ENCODE data around the gene IVNS1ABP.

IVNS1ABP gene

DNA sequence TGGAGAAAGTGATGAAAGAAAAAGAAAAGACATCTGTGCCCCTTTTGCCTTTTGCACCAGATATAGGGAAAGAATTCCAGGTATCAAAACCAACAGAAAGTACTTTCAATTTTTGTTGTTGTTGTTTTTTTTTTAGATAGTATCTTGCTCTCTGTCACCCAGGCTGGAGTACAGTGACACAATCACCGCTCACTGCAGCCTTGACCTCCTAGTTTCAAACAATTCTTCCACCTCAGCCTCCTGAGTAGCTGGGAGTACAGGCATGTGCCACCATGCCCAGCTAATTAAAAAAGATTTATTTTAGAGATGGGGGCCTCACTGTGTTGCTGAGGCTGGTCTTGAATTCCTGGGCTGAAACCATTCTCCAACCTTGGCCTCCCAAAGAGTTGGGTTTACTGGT, 31.3 kb upstream of the IVNS1ABP start:
- no peaks in the 10 kb centered on the region for H3K9me3 ChIP-seq (ENCODE audit: control insufficient read depth, low read length)
- H3K4me1 ChIP-seq (ENCODE audit: control insufficient read depth, insufficient read depth, low read length): no peaks in the 10 kb centered on the region
- no peaks in the 10 kb centered on the region for H3K27me3 ChIP-seq (ENCODE audit: control insufficient read depth, insufficient read depth, low read length)
- H3K9ac ChIP-seq (ENCODE audit: low read length): no peak overlapping the region
- H3K36me3 ChIP-seq (ENCODE audit: control insufficient read depth, insufficient read depth, low read length): no peaks in the 10 kb centered on the region
- H3K4me3 ChIP-seq (ENCODE audit: low read length): no peak overlapping the region

DNA sequence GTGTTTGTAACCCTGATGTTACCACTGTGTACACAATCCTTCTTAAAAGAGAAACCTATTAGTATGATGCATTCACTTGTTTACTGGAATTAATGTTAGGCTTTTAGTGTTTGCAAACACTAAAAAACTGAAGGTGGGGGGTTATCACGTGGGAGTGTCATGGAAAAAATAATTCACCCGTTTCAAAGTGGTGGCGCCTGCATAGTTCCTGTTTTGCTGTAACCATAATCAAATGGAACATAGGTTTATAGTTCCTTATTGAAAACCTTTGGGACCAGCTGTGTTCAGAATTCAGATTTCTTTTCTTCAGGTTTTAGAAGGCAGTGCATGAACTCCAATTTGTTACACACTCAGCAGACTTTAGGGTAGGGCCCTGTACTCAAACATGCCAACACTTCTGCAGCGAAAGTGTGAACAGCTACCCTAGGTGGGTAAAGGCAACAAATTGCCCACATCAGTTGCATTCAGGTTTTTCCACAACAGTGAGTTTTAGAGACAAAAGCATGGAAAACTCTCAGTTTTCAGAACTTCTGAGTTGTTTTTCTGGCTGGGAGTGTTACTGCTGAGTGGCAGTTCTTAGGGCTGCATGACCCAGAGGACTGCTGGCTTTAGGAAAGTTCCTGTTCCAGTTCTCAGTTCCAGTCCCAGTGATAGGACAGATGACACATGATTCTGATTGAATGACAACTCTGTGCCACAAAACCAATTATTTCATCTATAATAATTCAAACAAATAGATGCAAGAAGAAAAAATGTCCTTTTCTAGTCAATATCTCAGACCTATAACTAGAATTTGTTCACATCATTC, 29.1 kb upstream of the IVNS1ABP start:
- H3K36me3 ChIP-seq (ENCODE audit: control insufficient read depth, insufficient read depth, low read length): no peaks in the 10 kb centered on the region
- no peaks in the 10 kb centered on the region for H3K4me1 ChIP-seq (ENCODE audit: control insufficient read depth, insufficient read depth, low read length)
- H3K9ac ChIP-seq (ENCODE audit: low read length): no peak overlapping the region

DNA sequence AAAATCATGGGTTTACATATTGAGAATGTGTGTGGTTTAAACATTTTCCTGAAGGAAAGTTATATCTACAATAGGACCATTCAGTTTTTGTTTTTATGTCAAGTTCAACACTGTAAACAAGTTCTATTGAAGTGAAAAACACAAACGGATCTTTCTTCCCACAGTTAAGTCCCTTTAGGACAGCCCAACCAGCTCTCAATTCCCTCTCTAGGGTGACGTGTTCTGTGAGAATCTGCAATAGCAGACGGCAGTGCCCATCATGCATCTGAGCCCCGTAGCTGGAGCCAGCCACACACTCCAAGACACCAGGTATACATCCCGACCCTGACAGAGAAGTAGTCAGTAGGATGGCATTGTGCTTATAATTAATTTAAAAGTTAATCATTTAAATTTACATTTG, 26.3 kb upstream of the IVNS1ABP start:
- Histone ChIP-seq H3K4me3 (ENCODE audit: low read length) (no peak overlapping the region), H3K9ac (ENCODE audit: low read length) (no peak overlapping the region), H3K9me3 (ENCODE audit: control insufficient read depth, low read length) (no peaks in the 10 kb centered on the region), H3K4me1 (ENCODE audit: control insufficient read depth, insufficient read depth, low read length) (no peaks in the 10 kb centered on the region), H3K27me3 (ENCODE audit: control insufficient read depth, insufficient read depth, low read length) (no peaks in the 10 kb centered on the region), H3K36me3 (ENCODE audit: control insufficient read depth, insufficient read depth, low read length) (no peaks in the 10 kb centered on the region)

More for the DNA sequence above, 29.1 kb upstream of the IVNS1ABP start:
- Histone ChIP-seq H3K4me3 (ENCODE audit: low read length) (no peak overlapping the region), H3K9me3 (ENCODE audit: control insufficient read depth, low read length) (no peaks in the 10 kb centered on the region), H3K27me3 (ENCODE audit: control insufficient read depth, insufficient read depth, low read length) (no peaks in the 10 kb centered on the region)

DNA sequence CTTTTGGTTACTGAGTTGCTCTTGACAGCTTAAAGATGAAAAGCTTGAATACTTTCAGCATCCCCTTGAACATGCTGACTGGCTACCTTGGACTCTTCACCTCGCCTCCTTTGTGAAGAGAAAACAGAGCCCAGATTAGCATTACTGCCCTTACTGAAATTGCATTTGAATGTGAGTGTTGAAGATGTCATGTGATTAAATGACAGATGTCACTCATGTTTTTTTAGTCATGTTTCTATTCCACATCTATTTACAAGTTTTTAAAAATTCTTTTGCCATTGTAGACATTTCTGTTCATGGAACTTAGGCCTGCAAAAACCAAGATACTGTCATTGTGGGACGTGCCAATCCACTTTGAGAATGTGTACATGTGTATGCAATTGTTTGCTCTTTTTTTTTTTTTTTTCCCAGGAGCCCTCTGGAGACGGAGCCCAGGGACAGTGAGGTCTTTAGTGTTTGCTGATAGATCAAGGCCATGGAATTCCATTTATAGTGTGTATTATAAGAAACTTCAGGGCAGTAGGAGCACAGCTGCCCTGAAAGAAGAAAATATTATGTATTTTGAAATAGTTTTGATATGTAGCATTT, 25.7 kb upstream of the IVNS1ABP start:
- H3K9me3 ChIP-seq (ENCODE audit: control insufficient read depth, low read length): no peaks in the 10 kb centered on the region
- H3K4me1 ChIP-seq (ENCODE audit: control insufficient read depth, insufficient read depth, low read length): no peaks in the 10 kb centered on the region
- H3K27me3 ChIP-seq (ENCODE audit: control insufficient read depth, insufficient read depth, low read length): no peaks in the 10 kb centered on the region
- H3K36me3 ChIP-seq (ENCODE audit: control insufficient read depth, insufficient read depth, low read length): no peaks in the 10 kb centered on the region
- no peak overlapping the region for H3K9ac ChIP-seq (ENCODE audit: low read length)
- no peak overlapping the region for H3K4me3 ChIP-seq (ENCODE audit: low read length)

DNA sequence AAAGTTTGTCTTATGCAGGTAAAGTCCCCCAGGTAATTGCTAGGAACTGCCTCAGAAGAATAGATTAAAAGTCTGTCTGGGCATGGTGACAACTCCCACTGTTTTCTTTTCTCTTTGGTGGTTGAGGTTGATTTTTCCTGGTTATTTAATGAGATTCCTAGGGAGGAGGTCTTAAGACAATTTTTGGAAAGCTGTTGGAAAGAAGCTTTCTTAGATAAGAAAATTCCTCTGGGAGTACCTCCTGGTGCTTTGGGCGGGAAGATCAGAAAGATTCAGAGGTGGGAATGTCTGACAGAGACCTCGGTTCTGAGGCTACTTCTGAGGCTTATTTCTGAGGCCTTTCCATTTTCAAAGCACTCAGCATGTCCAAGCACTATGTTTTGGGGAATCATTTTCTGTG, 25.0 kb upstream of the IVNS1ABP start:
- H3K36me3 ChIP-seq (ENCODE audit: control insufficient read depth, insufficient read depth, low read length): no peaks in the 10 kb centered on the region
- no peaks in the 10 kb centered on the region for H3K27me3 ChIP-seq (ENCODE audit: control insufficient read depth, insufficient read depth, low read length)
- H3K9me3 ChIP-seq (ENCODE audit: control insufficient read depth, low read length): no peaks in the 10 kb centered on the region
- no peak overlapping the region for H3K9ac ChIP-seq (ENCODE audit: low read length)
- no peak overlapping the region for H3K4me3 ChIP-seq (ENCODE audit: low read length)
- no peaks in the 10 kb centered on the region for H3K4me1 ChIP-seq (ENCODE audit: control insufficient read depth, insufficient read depth, low read length)

DNA sequence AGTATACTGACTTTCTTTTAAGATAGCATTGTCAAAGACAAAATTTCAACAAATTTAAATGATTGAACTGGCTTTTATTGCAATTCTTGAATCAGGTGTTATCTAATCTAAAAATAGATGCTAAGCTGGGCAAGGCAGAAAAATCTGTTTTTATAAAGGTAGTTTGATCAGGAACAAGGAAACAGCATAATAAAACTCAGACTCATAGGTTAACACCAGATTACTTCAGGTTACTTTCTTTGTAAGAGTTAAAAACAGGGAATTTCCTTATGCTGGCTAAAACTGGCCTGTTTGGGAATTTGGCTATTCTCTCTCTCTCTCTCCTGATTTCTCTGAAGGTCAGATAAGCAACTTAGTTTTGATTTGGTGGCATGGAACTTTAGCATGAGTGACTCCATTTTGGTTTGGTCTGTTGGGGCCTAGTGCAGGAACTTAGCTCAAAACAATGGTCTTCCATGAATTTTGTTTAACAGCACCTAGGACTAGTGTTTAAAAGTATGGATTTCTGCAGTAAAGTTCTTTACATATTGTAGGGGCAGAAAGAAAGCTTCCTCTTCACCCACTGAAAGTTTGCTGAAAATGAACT, 24.2 kb upstream of the IVNS1ABP start:
- no peaks in the 10 kb centered on the region for H3K36me3 ChIP-seq (ENCODE audit: control insufficient read depth, insufficient read depth, low read length)
- no peaks in the 10 kb centered on the region for H3K9me3 ChIP-seq (ENCODE audit: control insufficient read depth, low read length)
- no peak overlapping the region for H3K4me3 ChIP-seq (ENCODE audit: low read length)
- H3K27me3 ChIP-seq (ENCODE audit: control insufficient read depth, insufficient read depth, low read length): no peaks in the 10 kb centered on the region
- no peak overlapping the region for H3K9ac ChIP-seq (ENCODE audit: low read length)
- H3K4me1 ChIP-seq (ENCODE audit: control insufficient read depth, insufficient read depth, low read length): no peaks in the 10 kb centered on the region

DNA sequence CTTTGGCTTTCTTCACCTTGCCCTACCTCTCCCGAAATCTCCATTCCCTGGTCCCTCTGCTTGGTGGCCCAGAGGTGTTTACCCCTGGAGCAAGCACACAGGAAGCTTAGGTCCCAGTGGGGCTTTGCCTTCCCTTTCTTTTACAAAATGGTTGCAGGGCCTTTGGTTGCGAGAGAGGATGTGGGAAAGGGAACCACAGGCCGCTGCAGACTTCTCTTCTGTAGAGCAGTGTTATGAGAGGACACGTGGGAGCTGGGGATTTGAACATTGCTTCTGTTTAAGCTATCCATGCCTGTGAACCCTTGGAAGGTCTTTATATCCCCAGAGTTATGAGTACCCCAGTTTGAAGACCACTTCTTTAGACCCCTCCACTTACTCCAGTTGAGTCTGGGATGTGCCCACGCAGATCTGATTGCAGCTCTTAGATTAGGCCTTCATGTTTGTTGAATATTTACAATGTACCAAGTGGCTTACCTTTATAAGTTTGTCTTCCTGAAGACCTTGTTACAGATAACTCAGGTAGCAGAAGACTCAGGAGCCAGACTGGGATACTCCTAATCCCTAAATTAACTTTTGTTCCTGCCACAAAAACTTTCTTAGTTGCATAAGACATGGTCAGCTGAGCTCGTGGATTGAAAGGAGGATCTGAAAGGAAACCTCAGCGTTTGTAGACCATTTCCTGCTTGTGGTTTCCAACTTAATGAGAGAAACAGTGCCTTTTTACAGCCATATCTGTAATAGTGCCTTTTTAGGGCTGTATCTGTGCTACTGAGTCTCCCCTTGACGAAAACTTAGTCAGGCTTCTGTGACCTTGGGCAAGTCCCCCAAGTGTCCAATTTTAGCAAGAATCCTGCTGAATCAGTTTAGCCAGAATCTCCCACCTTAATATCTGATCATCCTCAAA, 21.9 kb upstream of the IVNS1ABP start:
- H3K9me3 ChIP-seq (ENCODE audit: control insufficient read depth, low read length): no peaks in the 10 kb centered on the region
- H3K4me3 ChIP-seq (ENCODE audit: low read length): no peak overlapping the region
- H3K27me3 ChIP-seq (ENCODE audit: control insufficient read depth, insufficient read depth, low read length): no peaks in the 10 kb centered on the region
- no peaks in the 10 kb centered on the region for H3K36me3 ChIP-seq (ENCODE audit: control insufficient read depth, insufficient read depth, low read length)
- H3K4me1 ChIP-seq (ENCODE audit: control insufficient read depth, insufficient read depth, low read length): no peaks in the 10 kb centered on the region
- no peak overlapping the region for H3K9ac ChIP-seq (ENCODE audit: low read length)

DNA sequence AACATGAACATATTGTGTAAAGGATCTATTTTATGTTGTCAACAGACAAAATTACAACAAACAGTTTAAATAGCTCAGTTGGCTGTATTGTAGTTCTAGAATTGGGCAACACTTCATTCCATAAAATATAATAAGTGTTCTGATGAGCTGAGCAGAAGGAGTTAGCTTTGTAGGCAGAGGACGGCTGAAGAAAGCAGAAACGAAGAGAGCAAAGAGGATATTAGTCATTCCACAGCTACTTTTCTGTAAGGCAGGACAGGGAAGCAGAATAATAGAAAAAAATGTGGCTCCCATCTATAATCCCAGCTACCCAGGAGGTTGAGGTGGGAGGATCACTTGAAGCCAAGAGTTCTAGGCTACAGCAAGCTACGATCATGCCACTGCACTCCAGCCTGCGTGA, 20.2 kb upstream of the IVNS1ABP start:
- no peaks in the 10 kb centered on the region for H3K9me3 ChIP-seq (ENCODE audit: control insufficient read depth, low read length)
- H3K27me3 ChIP-seq (ENCODE audit: control insufficient read depth, insufficient read depth, low read length): no peaks in the 10 kb centered on the region
- no peaks in the 10 kb centered on the region for H3K36me3 ChIP-seq (ENCODE audit: control insufficient read depth, insufficient read depth, low read length)
- H3K4me3 ChIP-seq (ENCODE audit: low read length): no peak overlapping the region
- H3K9ac ChIP-seq (ENCODE audit: low read length): no peak overlapping the region
- no peaks in the 10 kb centered on the region for H3K4me1 ChIP-seq (ENCODE audit: control insufficient read depth, insufficient read depth, low read length)

DNA sequence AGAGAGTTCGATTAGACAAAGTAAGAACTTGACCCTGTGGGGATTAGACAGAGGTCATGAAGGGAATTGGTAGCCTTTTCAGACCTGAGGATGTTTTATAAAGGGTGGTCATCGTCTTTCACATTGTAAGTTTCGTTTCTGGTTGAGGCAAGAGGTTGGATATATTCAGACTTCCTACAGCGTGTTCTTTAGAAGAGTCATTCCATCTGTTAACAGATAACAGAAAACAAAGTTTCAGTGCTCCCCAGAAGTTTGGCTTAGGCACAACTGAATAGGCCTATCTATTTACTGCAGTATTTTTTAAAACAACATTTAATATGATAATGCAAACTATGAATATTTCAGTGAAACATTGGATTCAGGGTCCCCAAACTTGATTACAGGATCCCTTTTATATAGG, 17.1 kb upstream of the IVNS1ABP start:
- Histone ChIP-seq H3K4me3 (ENCODE audit: low read length) (no peak overlapping the region), H3K27me3 (ENCODE audit: control insufficient read depth, insufficient read depth, low read length) (no peaks in the 10 kb centered on the region), H3K9ac (ENCODE audit: low read length) (no peak overlapping the region), H3K9me3 (ENCODE audit: control insufficient read depth, low read length) (no peaks in the 10 kb centered on the region), H3K36me3 (ENCODE audit: control insufficient read depth, insufficient read depth, low read length) (no peaks in the 10 kb centered on the region), H3K4me1 (ENCODE audit: control insufficient read depth, insufficient read depth, low read length) (no peaks in the 10 kb centered on the region)

DNA sequence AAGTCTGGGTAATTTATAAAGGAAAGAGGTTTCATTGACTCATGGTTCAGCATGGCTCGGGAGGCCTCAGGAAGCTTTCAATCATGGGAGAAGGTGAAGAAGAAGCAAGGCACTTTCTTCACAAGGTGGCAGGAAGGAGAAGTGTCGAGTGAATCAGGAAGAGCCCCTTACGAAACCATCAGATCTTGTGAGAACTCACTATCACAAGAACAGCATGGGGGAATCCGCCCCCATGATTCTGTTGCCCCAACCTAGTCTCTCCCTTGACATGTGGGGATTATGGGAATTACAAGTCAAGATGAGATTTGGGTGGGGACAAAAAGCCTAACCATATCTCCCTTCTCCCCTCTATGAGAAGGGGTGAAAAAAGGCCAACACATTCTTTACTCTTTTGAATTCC, 11.2 kb upstream of the IVNS1ABP start:
- Histone ChIP-seq H3K36me3 (ENCODE audit: control insufficient read depth, insufficient read depth, low read length) (no peaks in the 10 kb centered on the region), H3K9me3 (ENCODE audit: control insufficient read depth, low read length) (no peaks in the 10 kb centered on the region), H3K9ac (ENCODE audit: low read length) (no peak overlapping the region), H3K4me3 (ENCODE audit: low read length) (no peak overlapping the region), H3K4me1 (ENCODE audit: control insufficient read depth, insufficient read depth, low read length) (peaks cover 8% of the 10 kb centered on the region), H3K27me3 (ENCODE audit: control insufficient read depth, insufficient read depth, low read length) (no peaks in the 10 kb centered on the region)

DNA sequence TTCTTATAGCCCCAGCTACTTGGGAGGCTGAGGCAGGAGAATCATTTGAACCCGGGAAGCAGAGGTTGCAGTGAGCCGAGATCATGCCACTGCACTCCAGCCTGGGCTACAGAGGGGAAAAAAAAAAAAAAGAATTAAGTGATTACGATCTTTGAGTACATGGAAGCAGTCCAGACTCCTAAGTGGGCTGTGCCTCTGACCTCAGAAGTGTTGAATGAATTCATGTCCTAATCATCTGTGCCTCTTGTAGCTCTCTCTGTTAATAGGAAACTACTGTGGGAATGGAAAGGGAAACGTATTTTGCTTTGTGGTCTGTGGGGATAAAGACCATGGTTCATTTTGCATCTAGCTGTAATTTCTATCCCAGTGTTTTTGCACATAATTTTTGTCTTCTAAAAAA, 8.4 kb upstream of the IVNS1ABP start:
- Histone ChIP-seq H3K36me3 (ENCODE audit: control insufficient read depth, insufficient read depth, low read length) (no peaks in the 10 kb centered on the region), H3K9me3 (ENCODE audit: control insufficient read depth, low read length) (no peaks in the 10 kb centered on the region), H3K27me3 (ENCODE audit: control insufficient read depth, insufficient read depth, low read length) (no peaks in the 10 kb centered on the region), H3K9ac (ENCODE audit: low read length) (no peak overlapping the region), H3K4me3 (ENCODE audit: low read length) (no peak overlapping the region), H3K4me1 (ENCODE audit: control insufficient read depth, insufficient read depth, low read length) (peaks cover 8% of the 10 kb centered on the region)

DNA sequence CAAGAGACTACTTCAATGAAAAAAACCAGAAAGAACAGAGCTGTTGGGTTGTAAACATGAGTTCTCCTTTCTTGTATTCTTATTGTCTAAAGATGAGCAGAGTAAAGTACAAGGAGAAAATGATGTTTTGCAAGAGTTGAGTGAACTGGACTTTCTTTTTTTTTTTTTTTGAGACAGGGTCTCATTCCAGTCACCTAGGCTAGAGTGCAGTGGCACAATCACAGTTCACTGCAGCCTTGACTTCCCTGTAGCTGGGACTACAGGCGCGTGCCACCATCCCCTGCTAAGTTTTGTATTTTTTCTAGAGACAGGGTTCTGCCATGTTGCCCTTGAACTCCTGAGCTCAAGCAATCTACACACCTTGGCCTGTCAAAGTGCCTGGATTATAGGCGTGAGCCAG, 7.1 kb upstream of the IVNS1ABP start:
- H3K27me3 ChIP-seq (ENCODE audit: control insufficient read depth, insufficient read depth, low read length): no peaks in the 10 kb centered on the region
- H3K9me3 ChIP-seq (ENCODE audit: control insufficient read depth, low read length): no peaks in the 10 kb centered on the region
- H3K9ac ChIP-seq (ENCODE audit: low read length): no peak overlapping the region
- H3K4me1 ChIP-seq (ENCODE audit: control insufficient read depth, insufficient read depth, low read length): peaks cover 8% of the 10 kb centered on the region
- no peak overlapping the region for H3K4me3 ChIP-seq (ENCODE audit: low read length)
- H3K36me3 ChIP-seq (ENCODE audit: control insufficient read depth, insufficient read depth, low read length): no peaks in the 10 kb centered on the region
